HG03135 (cell line): Measurements from ENCODE around the gene SPARCL1.

Experiments
- ATAC-seq: cut with Tn5 transposase; IDR thresholded peaks from one replicate; pipeline ENCODE4 v1.9.1; 2021; ENCODE audit warnings: mild to moderate bottlenecking, moderate library complexity; ENCODE audit not compliant: unreplicated experiment

Gene SPARCL1

GRCh38 chr4:87541956-87542709 lies 13.0 kb upstream of the SPARCL1 start:
- no peak for ATAC-seq

GRCh38 chr4:87541521-87541920 lies 12.3 kb upstream of the SPARCL1 start:
- ATAC-seq = no peak

GRCh38 chr4:87540146-87541058 lies 11.2 kb upstream of the SPARCL1 start:
- ATAC-seq = no peak

GRCh38 chr4:87532907-87533306 lies 3.7 kb upstream of the SPARCL1 start:
- ATAC-seq = no peak

- no peak for ATAC-seq
These were observed 2.9 kb upstream of the SPARCL1 start for GRCh38 chr4:87532109-87532508.

GRCh38 chr4:87531621-87532020 lies 2.4 kb upstream of the SPARCL1 start:
- no peak for ATAC-seq

- ATAC-seq = no peak
These were observed 1.7 kb upstream of the SPARCL1 start for GRCh38 chr4:87530868-87531267.

GRCh38 chr4:87530229-87530628 lies 1.1 kb upstream of the SPARCL1 start:
- no peak for ATAC-seq

- ATAC-seq = no peak
These were observed 1.6 kb downstream of the SPARCL1 start for GRCh38 chr4:87527431-87528220.

GRCh38 chr4:87525636-87526295 lies 3.4 kb downstream of the SPARCL1 start:
- ATAC-seq = no peak

GRCh38 chr4:87524456-87524855 lies 4.7 kb downstream of the SPARCL1 start:
- no peak for ATAC-seq

GRCh38 chr4:87523307-87523706 lies 5.9 kb downstream of the SPARCL1 start:
- no peak for ATAC-seq

GRCh38 chr4:87521757-87522374 lies 7.3 kb downstream of the SPARCL1 start:
- no peak for ATAC-seq

GRCh38 chr4:87521319-87521718 lies 7.9 kb downstream of the SPARCL1 start:
- no peak for ATAC-seq

- no peak for ATAC-seq
These were observed 11.6 kb downstream of the SPARCL1 start for GRCh38 chr4:87517621-87518020.

- no peak for ATAC-seq
These were observed 12.5 kb downstream of the SPARCL1 start for GRCh38 chr4:87516683-87517082.

GRCh38 chr4:87512400-87512799 lies 16.8 kb downstream of the SPARCL1 start:
- no peak for ATAC-seq

GRCh38 chr4:87511500-87511899 lies 17.7 kb downstream of the SPARCL1 start:
- no peak for ATAC-seq

- no peak for ATAC-seq
These were observed 18.4 kb downstream of the SPARCL1 start for GRCh38 chr4:87510747-87511146.

- no peak for ATAC-seq
These were observed 22.0 kb downstream of the SPARCL1 start for GRCh38 chr4:87506974-87507701.
